ENCODE measurements around the gene SPATC1L. TPM values are rescaled to one million over a fixed set of nuclear protein-coding genes. Genes with fewer than 3 reads are reported as not detected.
"Not testable (repeated sequence)": the region's sequence is repeated elsewhere in the genome, so short reads cannot be mapped to it uniquely, and the experiment has no call there.

The SPATC1L gene
- total RNA-seq, 1 donor from 2014 or later: 8.6 TPM

- no peaks in the 10 kb centered on the region for H3K9me3 ChIP-seq
- no peak for TF ChIP-seq CTCF (IDR thresholded peaks at IDR 0.05)
- H3K27ac ChIP-seq: no peak overlapping the region
- DNase-seq: peak; percentile 42
- no peak overlapping the region for H3K4me3 ChIP-seq
- intact Hi-C loops (cut with DNase I): no loop called here
- H3K36me3 ChIP-seq: peaks cover 84% of the 10 kb centered on the region
- no peaks in the 10 kb centered on the region for H3K27me3 ChIP-seq (ENCODE audit: low read depth)
- H3K4me1 ChIP-seq: no peaks in the 10 kb centered on the region
- ATAC-seq: no peak
These were observed 21.5 kb upstream of the SPATC1L start for GRCh38 chr21:46205766-46206162.

DNA sequence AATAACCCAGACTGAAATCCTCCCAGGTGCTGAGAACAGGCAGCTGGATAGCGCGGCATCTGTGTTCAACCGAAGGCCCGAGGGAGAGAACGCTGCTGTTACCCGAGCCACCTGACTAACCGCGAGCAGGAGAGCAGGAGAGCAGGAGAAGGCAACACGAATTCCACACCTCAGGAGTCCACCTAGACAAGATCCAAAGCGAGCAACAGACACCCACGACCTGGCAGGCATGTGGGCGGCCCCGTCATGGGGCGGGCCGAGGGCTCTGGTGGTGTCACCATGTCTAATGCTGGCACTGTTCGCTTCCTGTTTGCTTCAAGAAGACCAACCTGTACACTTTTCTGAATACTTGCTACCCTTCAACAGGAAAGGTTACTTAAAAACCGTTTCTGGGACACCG is 20.9 kb upstream of the SPATC1L start:
- H3K4me1 ChIP-seq: no peaks in the 10 kb centered on the region
- intact Hi-C loops (cut with DNase I): no loop called here
- ATAC-seq (no peak), DNase-seq (peak; percentile 20)
- no peak overlapping the region for H3K27ac ChIP-seq
- no peaks in the 10 kb centered on the region for H3K9me3 ChIP-seq
- no peaks in the 10 kb centered on the region for H3K27me3 ChIP-seq (ENCODE audit: low read depth)
- no peak for TF ChIP-seq CTCF (IDR thresholded peaks at IDR 0.05)
- peaks cover 83% of the 10 kb centered on the region for H3K36me3 ChIP-seq
- H3K4me3 ChIP-seq: no peak overlapping the region

GRCh38 chr21:46203203-46203600 is 18.9 kb upstream of the SPATC1L start:
- peaks cover 75% of the 10 kb centered on the region for H3K36me3 ChIP-seq
- H3K4me3 ChIP-seq: no peak overlapping the region
- intact Hi-C loops (cut with DNase I): no loop called here
- no peaks in the 10 kb centered on the region for H3K4me1 ChIP-seq
- TF ChIP-seq CTCF (IDR thresholded peaks at IDR 0.05): no peak
- DNase-seq: peak; percentile 4
- H3K27me3 ChIP-seq (ENCODE audit: low read depth): no peaks in the 10 kb centered on the region
- H3K9me3 ChIP-seq: no peaks in the 10 kb centered on the region
- peak overlapping the region; percentile 46 for H3K27ac ChIP-seq
- no peak for ATAC-seq

GRCh38 chr21:46202592-46203202 is 18.4 kb upstream of the SPATC1L start:
- intact Hi-C loops (cut with DNase I): no loop called here
- DNase-seq (peak; percentile 19), ATAC-seq (no peak)
- H3K4me1 ChIP-seq: no peaks in the 10 kb centered on the region
- no peaks in the 10 kb centered on the region for H3K27me3 ChIP-seq (ENCODE audit: low read depth)
- H3K4me3 ChIP-seq: no peak overlapping the region
- H3K27ac ChIP-seq: peak overlapping the region; percentile 73
- H3K9me3 ChIP-seq: no peaks in the 10 kb centered on the region
- TF ChIP-seq CTCF (IDR thresholded peaks at IDR 0.05): no peak
- H3K36me3 ChIP-seq: peaks cover 76% of the 10 kb centered on the region

- intact Hi-C loops (cut with DNase I); H3K27ac ChIP-seq; ATAC-seq; H3K4me1 ChIP-seq; DNase-seq; H3K9me3 ChIP-seq; H3K27me3 ChIP-seq (ENCODE audit: low read depth); H3K4me3 ChIP-seq: not testable (repeated sequence)
- H3K36me3 ChIP-seq: peaks cover 76% of the 10 kb centered on the region
These were observed 16.9 kb upstream of the SPATC1L start for GRCh38 chr21:46200877-46201803.

All from lower lobe of right lung (tissue), 2 donors.